IMR-90 (cell line): Measurements from ENCODE around the gene CAMK4.

Source experiments
- ELK1 ChIP-seq: fragments of 150-350 bp; IDR thresholded peaks from 2 replicates; pipeline ENCODE4 v1.6.1; 2016; ENCODE audit warnings: low read depth, mild to moderate bottlenecking, low read length, moderate library complexity, borderline replicate concordance
- FOS ChIP-seq: fragments of 150-350 bp; IDR thresholded peaks from 2 replicates; pipeline ENCODE4 v1.6.1; 2016; ENCODE audit warnings: low read depth, low read length
- MAFK ChIP-seq: IDR thresholded peaks from 2 replicates; pipeline ENCODE4 v1.6.1; 2012; ENCODE audit warnings: low read depth, low read length, improper control_type of control experiment
- POLR2A ChIP-seq: IDR thresholded peaks from 2 replicates; pipeline ENCODE4 v1.6.1; 2012; ENCODE audit warnings: mild to moderate bottlenecking, low read depth, low read length
- RAD21 ChIP-seq: IDR thresholded peaks from 2 replicates; pipeline ENCODE4 v1.6.1; 2012; ENCODE audit warnings: low read length, improper control_type of control experiment
- RFX5 ChIP-seq: IDR thresholded peaks from 2 replicates; pipeline ENCODE4 v1.8.0; 2012; ENCODE audit warnings: low read depth, mild to moderate bottlenecking, low read length, moderate library complexity
- TF ChIP-seq, protein P1 (sequence below): conservative IDR thresholded peaks from 2 replicates; pipeline ENCODE4 v1.5.1; 2012; ENCODE audit warnings: mild to moderate bottlenecking, low read depth, low read length, improper control_type of control experiment

DNA sequence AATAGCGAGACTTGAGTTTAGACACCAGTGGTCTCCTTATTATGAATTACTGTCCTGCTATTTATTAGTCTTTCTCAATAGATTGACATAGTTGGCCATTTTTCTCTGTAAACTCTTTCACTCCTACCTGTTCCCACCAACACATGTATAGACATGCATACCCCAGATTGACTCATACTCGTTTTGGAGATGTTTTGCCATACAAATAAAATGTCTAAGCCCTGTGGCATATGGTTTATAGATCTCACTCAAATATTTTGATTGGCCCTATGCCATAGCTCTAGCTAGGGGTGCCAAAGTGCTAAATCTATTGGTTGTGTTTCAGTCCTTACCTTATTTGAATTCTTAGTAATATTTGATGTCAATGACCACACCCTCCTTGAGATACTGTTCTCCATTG is 42.3 kb downstream of the CAMK4 start:
- TF ChIP-seq FOS (no peak), POLR2A (no peak), RFX5 (no peak), RAD21 (no peak), ELK1 (no peak), MAFK (no peak)
- TF ChIP-seq, protein P1, sequence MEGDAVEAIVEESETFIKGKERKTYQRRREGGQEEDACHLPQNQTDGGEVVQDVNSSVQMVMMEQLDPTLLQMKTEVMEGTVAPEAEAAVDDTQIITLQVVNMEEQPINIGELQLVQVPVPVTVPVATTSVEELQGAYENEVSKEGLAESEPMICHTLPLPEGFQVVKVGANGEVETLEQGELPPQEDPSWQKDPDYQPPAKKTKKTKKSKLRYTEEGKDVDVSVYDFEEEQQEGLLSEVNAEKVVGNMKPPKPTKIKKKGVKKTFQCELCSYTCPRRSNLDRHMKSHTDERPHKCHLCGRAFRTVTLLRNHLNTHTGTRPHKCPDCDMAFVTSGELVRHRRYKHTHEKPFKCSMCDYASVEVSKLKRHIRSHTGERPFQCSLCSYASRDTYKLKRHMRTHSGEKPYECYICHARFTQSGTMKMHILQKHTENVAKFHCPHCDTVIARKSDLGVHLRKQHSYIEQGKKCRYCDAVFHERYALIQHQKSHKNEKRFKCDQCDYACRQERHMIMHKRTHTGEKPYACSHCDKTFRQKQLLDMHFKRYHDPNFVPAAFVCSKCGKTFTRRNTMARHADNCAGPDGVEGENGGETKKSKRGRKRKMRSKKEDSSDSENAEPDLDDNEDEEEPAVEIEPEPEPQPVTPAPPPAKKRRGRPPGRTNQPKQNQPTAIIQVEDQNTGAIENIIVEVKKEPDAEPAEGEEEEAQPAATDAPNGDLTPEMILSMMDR: no peak
